ENCODE measurements around the gene DLGAP4.

The DLGAP4 gene

DNA sequence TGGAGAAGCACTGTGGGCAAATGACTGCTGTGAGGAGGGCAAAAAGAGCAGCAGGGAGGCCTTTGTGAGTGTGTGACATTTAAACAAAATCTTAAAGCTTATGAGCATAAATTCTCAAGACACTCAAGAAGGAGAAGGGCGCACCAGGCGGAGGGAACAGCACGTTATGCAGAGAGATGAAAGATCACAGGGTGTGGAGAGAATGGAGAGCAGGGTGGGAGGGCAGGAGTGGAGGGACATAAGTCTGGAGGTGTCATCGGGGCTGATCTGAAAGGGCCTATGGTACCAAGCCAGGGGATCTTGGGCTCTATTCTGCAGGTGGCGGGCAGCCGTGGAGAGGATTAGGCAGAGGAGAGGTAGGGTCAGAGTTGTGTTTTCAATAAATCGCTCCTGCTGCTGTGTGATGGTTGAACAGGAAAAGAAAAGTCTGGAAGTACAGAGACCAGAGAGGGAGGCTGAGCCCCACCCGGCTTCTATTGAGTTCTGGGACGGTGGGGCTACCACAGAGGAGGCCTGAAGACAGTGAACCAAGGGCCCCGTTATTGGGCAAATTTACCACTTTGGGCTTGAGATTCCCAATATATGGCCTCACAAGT lies 24.3 kb upstream of the DLGAP4 start:
- no peak for DNase-seq (ENCODE audit: extremely low spot score)
- TF ChIP-seq FOXA1 (IDR thresholded peaks at IDR 0.05) (no peak), LEF1 (IDR thresholded peaks at IDR 0.05; ENCODE audit: borderline replicate concordance) (no peak), BHLHE40 (IDR thresholded peaks at IDR 0.05; ENCODE audit: borderline replicate concordance) (no peak), ELF4 (IDR thresholded peaks at IDR 0.05) (no peak), NFRKB (IDR thresholded peaks at IDR 0.05) (no peak), CTBP1 (IDR thresholded peaks at IDR 0.05; ENCODE audit: borderline replicate concordance) (no peak), ZNF384 (IDR thresholded peaks at IDR 0.05) (no peak), HDGF (IDR thresholded peaks at IDR 0.05; ENCODE audit: borderline replicate concordance) (no peak), SP1 (IDR thresholded peaks at IDR 0.05) (no peak), FOXM1 (IDR thresholded peaks at IDR 0.05; ENCODE audit: borderline replicate concordance) (no peak), SUZ12 (IDR thresholded peaks at IDR 0.05) (no peak), ARNT (IDR thresholded peaks at IDR 0.05) (no peak), L3MBTL2 (conservative IDR thresholded peaks at IDR 0.05) (no peak), FOXK2 (IDR thresholded peaks at IDR 0.05) (no peak), TARDBP (IDR thresholded peaks at IDR 0.05) (no peak)
- TF ChIP-seq, protein P1, sequence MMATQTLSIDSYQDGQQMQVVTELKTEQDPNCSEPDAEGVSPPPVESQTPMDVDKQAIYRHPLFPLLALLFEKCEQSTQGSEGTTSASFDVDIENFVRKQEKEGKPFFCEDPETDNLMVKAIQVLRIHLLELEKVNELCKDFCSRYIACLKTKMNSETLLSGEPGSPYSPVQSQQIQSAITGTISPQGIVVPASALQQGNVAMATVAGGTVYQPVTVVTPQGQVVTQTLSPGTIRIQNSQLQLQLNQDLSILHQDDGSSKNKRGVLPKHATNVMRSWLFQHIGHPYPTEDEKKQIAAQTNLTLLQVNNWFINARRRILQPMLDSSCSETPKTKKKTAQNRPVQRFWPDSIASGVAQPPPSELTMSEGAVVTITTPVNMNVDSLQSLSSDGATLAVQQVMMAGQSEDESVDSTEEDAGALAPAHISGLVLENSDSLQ (IDR thresholded peaks at IDR 0.05) = no peak
- ChIA-PET POLR2A (no interaction called here), CTCF (interaction anchor here (0.9 kb wide), 1 partner anchor 10 kb away, joined by 3 read pairs; no protein-coding TSS in a partner anchor)

GRCh38 chr20:36284751-36285150 lies 21.4 kb upstream of the DLGAP4 start:
- TF ChIP-seq BHLHE40 (IDR thresholded peaks at IDR 0.05; ENCODE audit: borderline replicate concordance) (no peak), L3MBTL2 (conservative IDR thresholded peaks at IDR 0.05) (no peak), NFRKB (IDR thresholded peaks at IDR 0.05) (no peak), FOXK2 (IDR thresholded peaks at IDR 0.05) (no peak), ZNF384 (IDR thresholded peaks at IDR 0.05) (no peak), ELF4 (IDR thresholded peaks at IDR 0.05) (no peak), HDGF (IDR thresholded peaks at IDR 0.05; ENCODE audit: borderline replicate concordance) (no peak)
- CTCF ChIA-PET = no interaction called here
- POLR2A ChIA-PET = no interaction called here
- no peak for DNase-seq (ENCODE audit: extremely low spot score)

DNA sequence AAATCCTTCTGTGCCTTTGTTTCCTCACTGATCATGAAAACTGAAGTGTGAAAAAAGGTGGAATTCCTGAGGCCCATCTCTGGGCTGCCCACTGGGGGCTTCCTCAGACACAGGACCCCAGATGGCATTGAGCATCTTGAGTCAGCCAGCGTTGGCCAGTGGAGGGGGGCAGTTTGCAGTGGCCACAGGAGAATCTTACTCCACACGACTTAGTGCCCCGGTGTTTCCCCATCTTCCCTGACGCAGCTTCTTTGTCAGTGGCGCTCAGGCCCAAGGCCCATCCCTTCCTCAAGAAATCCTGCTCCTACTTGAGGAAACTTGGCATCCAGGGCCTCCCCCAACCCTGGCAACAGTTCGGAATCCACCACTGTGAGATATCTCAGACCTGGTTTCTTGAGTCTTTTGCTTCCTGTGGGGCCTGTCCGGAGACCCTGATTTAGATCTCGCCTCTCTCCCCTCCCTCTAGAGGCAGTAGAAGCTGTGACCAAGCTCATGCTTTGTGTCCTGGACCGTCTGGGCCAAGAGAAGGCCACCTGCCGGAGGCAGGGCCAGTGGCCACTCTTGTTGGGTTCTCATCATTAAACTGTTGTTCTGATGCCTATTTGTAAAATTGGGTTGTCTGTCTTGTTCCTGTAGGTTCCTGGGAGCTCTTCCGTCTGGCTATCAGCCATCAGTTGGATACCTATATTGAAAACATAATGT lies 20.2 kb upstream of the DLGAP4 start:
- no peak for TF ChIP-seq ARNT (IDR thresholded peaks at IDR 0.05)
- TF ChIP-seq BHLHE40 (IDR thresholded peaks at IDR 0.05; ENCODE audit: borderline replicate concordance) = no peak
- TF ChIP-seq SP1 (IDR thresholded peaks at IDR 0.05) = no peak
- TF ChIP-seq FOXK2 (IDR thresholded peaks at IDR 0.05) = no peak
- TF ChIP-seq SUZ12 (IDR thresholded peaks at IDR 0.05) = no peak
- no peak for TF ChIP-seq ELF4 (IDR thresholded peaks at IDR 0.05)
- TF ChIP-seq CTBP1 (IDR thresholded peaks at IDR 0.05; ENCODE audit: borderline replicate concordance) = no peak
- no peak for TF ChIP-seq FOXA1 (IDR thresholded peaks at IDR 0.05)
- DNase-seq (ENCODE audit: extremely low spot score) = no peak
- CTCF ChIA-PET = no interaction called here
- POLR2A ChIA-PET = no interaction called here

DNA sequence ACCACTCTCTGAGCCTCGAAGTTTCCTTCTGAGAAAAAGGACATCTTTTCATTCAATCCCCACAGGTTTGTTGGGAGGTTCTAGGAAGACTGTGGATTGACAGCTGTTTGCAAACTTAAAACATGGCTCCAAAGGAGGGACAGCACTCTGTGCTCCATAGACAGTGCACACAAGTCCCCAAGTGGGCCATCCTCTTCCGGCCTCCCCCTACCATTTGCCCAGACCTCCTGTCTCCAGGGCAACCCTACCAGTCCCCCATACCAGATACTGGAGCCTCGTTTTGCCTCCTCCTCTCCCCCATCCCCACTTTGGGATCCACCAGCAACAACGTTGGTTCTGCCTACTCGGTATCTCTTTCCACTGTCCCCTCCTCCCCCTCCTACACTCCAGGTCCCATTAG lies 8.5 kb upstream of the DLGAP4 start:
- DNase-seq (ENCODE audit: extremely low spot score) = no peak
- TF ChIP-seq TARDBP (IDR thresholded peaks at IDR 0.05) (no peak), CTBP1 (IDR thresholded peaks at IDR 0.05; ENCODE audit: borderline replicate concordance) (no peak), FOXM1 (IDR thresholded peaks at IDR 0.05; ENCODE audit: borderline replicate concordance) (no peak), ZNF384 (IDR thresholded peaks at IDR 0.05) (no peak), SP1 (IDR thresholded peaks at IDR 0.05) (no peak), BHLHE40 (IDR thresholded peaks at IDR 0.05; ENCODE audit: borderline replicate concordance) (no peak), FOXA1 (IDR thresholded peaks at IDR 0.05) (no peak), FOXK2 (IDR thresholded peaks at IDR 0.05) (no peak), ELF4 (IDR thresholded peaks at IDR 0.05) (no peak), NFRKB (IDR thresholded peaks at IDR 0.05) (no peak), LEF1 (IDR thresholded peaks at IDR 0.05; ENCODE audit: borderline replicate concordance) (no peak), L3MBTL2 (conservative IDR thresholded peaks at IDR 0.05) (no peak), SUZ12 (IDR thresholded peaks at IDR 0.05) (no peak), HDGF (IDR thresholded peaks at IDR 0.05; ENCODE audit: borderline replicate concordance) (no peak), ARNT (IDR thresholded peaks at IDR 0.05) (no peak)
- TF ChIP-seq, protein P1 (IDR thresholded peaks at IDR 0.05) = no peak
- POLR2A ChIA-PET = no interaction called here
- CTCF ChIA-PET = no interaction called here

GRCh38 chr20:36298061-36298460 lies 8.1 kb upstream of the DLGAP4 start:
- DNase-seq (ENCODE audit: extremely low spot score) = no peak
- TF ChIP-seq SP1 (IDR thresholded peaks at IDR 0.05) (no peak), L3MBTL2 (conservative IDR thresholded peaks at IDR 0.05) (no peak), HDGF (IDR thresholded peaks at IDR 0.05; ENCODE audit: borderline replicate concordance) (no peak), BHLHE40 (IDR thresholded peaks at IDR 0.05; ENCODE audit: borderline replicate concordance) (no peak), NFRKB (IDR thresholded peaks at IDR 0.05) (no peak), LEF1 (IDR thresholded peaks at IDR 0.05; ENCODE audit: borderline replicate concordance) (no peak), SUZ12 (IDR thresholded peaks at IDR 0.05) (no peak), TARDBP (IDR thresholded peaks at IDR 0.05) (no peak), FOXM1 (IDR thresholded peaks at IDR 0.05; ENCODE audit: borderline replicate concordance) (no peak)
- CTCF ChIA-PET = no interaction called here
- POLR2A ChIA-PET = no interaction called here

DNA sequence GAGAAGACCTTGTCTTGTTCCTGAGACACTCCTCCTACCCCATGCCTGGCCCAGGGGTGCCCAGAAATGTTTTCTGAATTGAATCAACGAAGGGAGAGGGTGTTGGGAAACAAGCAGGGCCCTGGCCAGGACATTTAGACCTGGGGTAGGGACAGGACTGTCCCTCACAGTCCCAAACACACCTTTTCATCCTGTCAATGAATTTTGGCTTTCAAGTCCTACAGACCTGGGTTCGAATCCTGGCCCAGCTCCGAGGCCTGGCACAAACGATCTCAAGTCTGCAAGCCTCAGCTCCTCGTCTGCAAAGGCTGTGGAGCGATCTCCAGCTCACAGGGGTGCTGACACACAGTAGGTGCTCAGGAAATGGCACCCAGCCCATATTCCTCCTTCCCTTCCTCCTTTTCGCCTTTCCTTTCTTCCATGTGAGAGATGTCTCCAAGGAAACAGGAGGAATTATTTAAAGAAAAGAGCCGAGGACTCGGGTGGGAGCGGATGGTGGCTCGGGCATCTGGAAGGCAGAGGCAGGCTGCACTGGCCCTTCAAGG lies 7.3 kb upstream of the DLGAP4 start:
- DNase-seq (ENCODE audit: extremely low spot score) = no peak
- CTCF ChIA-PET = no interaction called here
- POLR2A ChIA-PET = no interaction called here
- no peak for TF ChIP-seq FOXK2 (IDR thresholded peaks at IDR 0.05)
- no peak for TF ChIP-seq ZNF384 (IDR thresholded peaks at IDR 0.05)
- TF ChIP-seq CTBP1 (IDR thresholded peaks at IDR 0.05; ENCODE audit: borderline replicate concordance) = no peak
- no peak for TF ChIP-seq HDGF (IDR thresholded peaks at IDR 0.05; ENCODE audit: borderline replicate concordance)
- TF ChIP-seq, protein P1 (IDR thresholded peaks at IDR 0.05) = no peak
- no peak for TF ChIP-seq FOXA1 (IDR thresholded peaks at IDR 0.05)
